GM19043 (cell line): Measurements from ENCODE around the gene GSTT4.
"Not testable (repeated sequence)": the region's sequence is repeated elsewhere in the genome, so short reads cannot be mapped to it uniquely, and the experiment has no call there.

Source experiments
- ATAC-seq: cut with Tn5 transposase; IDR thresholded peaks from one replicate; pipeline ENCODE4 v1.9.1; 2021; ENCODE audit warnings: low read depth; ENCODE audit not compliant: unreplicated experiment

The GSTT4 gene

DNA sequence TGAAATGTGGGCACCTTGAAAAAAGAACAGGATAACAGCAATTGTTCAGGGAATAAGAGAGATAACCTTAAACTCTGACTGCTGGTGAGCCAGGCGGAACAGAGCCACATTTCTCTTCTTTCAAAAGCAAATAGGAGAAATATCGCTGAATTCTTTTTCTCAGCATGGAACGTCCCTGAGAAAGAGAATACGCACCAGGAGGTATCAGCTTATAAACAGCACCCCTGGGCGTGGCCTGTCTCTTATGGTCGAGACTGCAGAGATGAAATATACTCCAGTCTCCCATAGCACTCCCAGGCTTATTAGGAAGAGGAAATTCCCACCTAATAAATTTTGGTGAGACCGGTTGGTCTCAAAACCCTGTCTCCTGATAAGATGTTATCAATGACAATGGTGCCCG, 49.4 kb downstream of the GSTT4 start:
- not testable (repeated sequence) for ATAC-seq

DNA sequence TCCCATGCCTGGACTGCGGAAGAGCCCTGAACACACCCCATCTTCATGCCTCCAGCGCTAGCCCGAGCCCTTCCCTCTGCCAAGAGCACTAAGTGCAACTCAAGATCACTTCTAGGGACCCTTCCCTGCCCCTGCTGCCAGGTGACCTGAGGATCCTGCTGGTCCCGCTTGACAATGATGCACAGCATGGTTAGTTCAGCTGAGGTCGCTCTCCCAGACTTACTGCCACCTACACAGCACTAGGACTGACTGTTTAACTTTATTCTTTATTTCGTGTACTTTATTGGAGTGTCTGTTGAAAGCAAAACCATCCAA, 50.3 kb downstream of the GSTT4 start:
- not testable (repeated sequence) for ATAC-seq

DNA sequence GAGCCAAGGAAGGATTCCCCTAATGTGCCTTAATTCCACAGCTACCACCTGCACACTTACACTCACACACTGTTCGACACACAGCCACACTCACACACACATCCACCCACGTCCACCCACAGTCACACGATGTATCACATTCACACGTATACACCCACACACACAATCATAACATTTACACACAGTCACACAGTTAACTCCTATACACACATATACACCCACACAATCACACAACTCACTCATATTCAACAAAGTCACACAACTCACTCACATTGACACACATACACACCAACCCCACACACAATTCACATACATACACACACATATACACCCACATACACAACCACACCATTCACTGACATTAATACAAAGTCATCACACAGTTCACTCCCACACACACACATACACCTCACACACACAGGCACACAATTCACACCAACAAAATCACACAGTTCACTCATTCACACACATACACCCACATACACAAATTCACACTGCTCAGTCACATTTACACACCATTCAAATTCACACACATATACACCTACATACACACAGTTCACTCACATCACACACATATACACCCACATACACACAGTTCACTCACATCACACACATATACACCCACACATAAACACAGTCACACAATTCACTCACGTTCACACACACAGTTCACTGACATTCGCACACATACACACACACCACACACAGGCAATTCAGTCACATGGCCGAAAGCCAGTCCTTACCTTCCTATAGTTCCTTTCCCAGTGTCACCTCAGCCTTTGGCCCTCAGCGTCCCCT, 50.9 kb downstream of the GSTT4 start:
- ATAC-seq: not testable (repeated sequence)

- not testable (repeated sequence) for ATAC-seq
Measured at GRCh38 chr22:23953485-23953884, 51.8 kb downstream of the GSTT4 start.

DNA sequence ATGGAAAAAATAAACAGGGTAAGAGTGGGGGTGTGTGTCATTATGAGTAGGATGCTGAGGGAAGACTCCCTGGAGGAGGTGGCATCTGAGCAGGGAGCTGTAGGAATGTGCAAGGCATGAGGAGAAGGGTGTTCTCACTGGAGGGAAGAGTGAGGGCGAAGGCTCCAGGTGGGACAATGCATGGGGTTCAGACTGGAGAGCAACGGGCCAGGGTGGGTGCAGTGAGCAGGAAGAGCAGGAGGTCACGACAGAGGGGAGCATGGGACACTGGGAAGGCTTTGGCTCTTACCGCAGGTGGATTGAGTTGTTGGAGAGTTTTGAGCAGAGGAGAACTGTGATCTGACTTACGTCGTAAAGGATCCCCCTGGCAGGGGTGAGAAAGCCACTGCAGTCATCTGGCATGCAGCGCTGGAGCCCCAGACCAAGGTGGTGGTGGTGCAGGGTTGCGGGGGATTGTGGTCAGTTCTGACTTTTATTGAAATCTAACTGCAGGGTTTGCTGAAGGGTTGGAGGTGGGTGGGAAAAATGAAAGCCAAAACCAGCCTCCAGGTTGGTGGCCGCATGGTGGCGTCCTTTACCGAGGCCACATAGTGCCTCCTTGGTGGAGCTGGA, 52.4 kb downstream of the GSTT4 start:
- not testable (repeated sequence) for ATAC-seq

- ATAC-seq: not testable (repeated sequence)
Measured at GRCh38 chr22:23951383-23951782, 53.9 kb downstream of the GSTT4 start.

DNA sequence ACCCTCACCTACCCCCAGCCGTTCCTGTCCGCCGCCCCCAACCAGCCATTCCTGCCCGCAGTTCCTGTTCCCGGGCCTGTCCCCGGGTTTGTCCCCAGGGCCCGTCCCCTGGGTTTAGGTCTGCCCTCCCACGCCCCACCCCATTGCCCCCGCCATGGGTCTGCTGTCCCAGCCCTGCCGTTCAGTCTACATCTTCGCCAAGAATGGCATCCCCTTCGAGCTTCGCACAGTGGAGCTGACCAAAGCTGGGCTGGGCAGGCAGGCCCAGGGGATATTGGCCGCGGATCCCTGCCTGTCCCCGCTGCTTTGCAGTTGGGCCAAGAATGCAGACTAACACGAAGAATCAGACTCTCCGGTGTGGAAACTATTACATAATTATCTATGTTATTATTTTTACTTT, 55.5 kb downstream of the GSTT4 start:
- not testable (repeated sequence) for ATAC-seq
